T47D (cell line): ENCODE data around the gene FKRP.

Experiments used
- DNase-seq, 2 experiments: peaks; one replicate each; pipeline versions ENCODE4 v3.0.0 to v3.0.0-alpha.2; 2011 to 2012; ENCODE audit warnings: low read depth in 1 of 2, low spot score in 1 of 2
- JUND ChIP-seq: IDR thresholded peaks from 2 replicates; pipeline ENCODE4 v1.6.1; 2012; ENCODE audit warnings: low read depth
- in situ Hi-C: cut with HindIII; loops from 2 replicates; pipeline ENCODE4 v1.10.0; 2016; ENCODE audit warnings: low sequenced_read_pairs, low pct_unique_long_range_greater_than_20kb

The FKRP gene

DNA sequence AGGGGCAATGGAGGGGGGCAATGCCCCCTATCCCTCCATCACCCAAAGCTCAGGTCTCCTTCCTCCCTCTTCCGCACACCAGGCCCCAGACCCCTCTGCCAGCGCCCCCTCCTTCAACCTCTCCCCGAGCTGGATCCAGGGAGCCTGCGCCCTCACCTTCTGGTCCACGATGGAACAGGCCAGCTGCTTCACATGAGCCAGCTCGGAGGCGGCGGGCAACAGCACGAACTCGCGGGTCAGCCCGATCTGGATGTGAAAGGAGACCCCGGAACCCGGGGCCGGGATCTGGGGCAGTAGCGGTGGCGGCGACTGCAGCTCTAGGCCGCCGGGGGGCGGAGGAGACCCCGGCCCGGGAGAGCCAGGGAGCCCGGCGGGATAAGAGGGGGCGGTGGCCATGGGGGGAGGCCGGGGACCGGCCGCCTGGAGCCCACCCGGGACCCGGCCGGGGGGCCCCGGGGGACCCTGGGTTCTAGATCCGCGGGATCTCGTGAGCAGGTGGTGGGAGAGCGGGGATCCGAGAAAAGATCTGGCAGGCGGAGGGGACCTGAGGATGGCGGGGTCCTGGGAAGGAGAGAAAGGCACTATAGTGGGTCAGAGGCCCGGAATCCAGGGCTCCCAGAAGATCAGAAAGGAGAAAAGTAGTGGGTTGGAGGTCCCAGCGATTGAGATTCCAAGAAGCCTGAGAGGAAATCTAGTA, 29.7 kb upstream of the FKRP start:
- DNase-seq = no peak
- no peak for TF ChIP-seq JUND
- in situ Hi-C loops = no loop called here

DNA sequence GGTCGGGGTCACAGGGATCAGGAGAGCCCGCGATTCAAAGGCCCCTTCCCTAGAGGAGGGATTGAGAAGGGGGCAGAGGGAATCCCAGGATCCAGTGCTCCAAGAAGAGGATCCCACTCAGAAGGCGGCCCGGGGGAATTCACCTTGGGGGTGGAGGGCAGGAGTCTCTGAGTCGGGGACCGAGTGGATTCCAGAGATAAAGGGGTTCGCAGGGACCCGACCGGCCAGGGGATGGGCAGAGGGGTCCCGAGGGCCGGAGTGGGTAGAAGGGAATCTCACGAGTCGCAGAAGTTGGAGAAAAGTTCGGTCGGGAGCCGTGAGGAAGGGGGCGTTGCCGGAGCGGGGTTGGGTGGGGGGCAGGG, 29.2 kb upstream of the FKRP start:
- DNase-seq = no peak
- in situ Hi-C loops = no loop called here

DNA sequence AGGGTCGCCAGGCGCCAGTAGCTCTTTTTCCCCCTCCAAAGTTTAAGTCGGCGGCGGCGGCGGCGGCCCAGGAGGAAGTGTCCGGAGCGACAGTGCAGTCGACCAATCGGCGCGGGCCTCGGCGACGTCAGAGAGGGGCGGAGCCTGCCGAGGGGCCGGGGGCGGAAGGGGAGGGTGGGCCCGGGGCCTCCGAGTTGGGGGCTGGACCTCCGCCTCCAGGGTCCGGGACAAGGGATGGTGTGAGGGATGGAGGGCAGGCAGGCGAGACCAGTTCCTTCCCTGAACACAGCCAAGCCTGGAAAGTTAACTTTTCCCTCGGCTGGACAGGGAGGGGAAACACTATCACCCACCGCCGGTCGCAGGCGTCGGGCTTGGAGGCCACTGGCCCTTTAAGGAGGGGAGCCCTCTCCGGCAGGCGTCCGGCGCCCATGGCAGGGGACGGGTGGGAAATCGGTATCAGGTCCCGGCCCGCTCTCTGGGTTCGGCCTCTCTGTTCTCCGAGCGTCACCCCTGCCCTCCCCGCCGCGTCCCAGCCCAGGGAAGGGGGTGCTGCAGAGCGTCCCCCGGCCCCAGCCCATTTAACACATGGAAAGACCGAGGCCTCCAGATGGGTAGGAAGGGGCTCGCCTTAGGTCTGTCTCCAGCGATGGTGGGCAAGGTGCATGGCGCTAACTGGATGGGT, 28.7 kb upstream of the FKRP start, which contains the start of gene PRKD2:
TSS of gene PRKD2 (minus strand) at position 81 of the 682 bp plus-strand sequence. CDS start 744 bp downstream, outside the sequence.
- in situ Hi-C loops = no loop called here
- DNase-seq = peak; percentile 73 to 76
- no peak for TF ChIP-seq JUND

More for the DNA sequence above, 29.2 kb upstream of the FKRP start:
- TF ChIP-seq JUND = no peak

DNA sequence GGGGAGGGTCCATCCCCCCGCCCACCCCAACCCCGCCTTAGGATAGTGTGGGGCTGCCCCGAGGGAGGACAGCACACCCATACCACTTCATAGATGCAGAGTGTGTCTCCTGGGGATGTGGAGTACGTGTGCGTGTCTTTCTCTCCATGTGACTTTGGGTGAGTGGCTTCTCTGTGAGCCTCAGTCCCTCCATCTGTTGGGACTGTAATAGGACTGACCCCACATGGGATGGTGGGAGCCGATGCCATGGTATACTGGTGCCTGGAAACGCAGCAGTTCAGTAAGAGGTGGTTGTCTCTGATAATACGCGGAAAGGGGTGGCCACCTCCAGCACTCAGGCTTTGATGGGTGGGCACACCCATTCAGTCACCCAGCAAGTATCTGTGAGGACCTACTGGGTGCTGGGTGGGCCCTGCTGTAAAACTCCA, 28.1 kb upstream of the FKRP start:
- no peak for DNase-seq
- in situ Hi-C loops = no loop called here
- TF ChIP-seq JUND = no peak

DNA sequence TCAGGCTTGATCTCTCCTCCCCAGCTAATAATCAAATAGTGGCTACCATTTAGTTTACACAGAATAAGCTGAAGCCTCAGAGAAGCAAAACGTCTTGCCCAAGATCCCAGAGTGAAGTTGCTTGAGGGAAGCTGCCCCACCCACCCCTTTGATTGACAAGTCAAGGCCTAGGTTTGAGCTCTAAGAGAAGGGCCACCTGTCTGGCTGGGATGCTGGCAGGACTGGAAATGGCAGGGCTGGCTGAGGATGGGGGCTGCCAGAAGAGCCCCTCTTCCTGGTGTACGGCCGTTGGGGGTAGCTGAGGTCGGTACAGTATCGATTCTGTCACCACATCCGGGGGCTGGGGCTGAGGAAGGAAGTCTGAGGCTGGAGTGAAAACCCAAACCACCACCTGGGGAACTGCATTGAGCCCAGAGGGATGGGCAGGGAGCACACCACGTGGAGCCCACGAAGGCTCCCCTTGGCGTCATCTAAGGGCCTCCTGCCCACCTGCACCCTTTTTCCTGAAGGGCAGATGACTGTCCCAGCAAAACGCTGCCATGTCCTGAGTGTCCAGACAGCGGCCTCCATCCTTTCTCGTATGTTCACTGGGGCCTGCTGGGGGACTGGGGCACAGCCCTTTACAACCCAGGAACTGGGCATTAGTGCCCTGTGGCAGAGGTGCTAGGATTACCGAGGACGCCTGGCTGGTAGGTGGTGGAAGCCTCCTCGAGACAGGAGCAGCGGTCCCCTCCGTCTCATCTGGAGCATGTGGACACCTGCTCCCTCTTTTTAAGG, 27.5 kb upstream of the FKRP start:
- TF ChIP-seq JUND = no peak
- DNase-seq = peak; percentile 35 to 61

DNA sequence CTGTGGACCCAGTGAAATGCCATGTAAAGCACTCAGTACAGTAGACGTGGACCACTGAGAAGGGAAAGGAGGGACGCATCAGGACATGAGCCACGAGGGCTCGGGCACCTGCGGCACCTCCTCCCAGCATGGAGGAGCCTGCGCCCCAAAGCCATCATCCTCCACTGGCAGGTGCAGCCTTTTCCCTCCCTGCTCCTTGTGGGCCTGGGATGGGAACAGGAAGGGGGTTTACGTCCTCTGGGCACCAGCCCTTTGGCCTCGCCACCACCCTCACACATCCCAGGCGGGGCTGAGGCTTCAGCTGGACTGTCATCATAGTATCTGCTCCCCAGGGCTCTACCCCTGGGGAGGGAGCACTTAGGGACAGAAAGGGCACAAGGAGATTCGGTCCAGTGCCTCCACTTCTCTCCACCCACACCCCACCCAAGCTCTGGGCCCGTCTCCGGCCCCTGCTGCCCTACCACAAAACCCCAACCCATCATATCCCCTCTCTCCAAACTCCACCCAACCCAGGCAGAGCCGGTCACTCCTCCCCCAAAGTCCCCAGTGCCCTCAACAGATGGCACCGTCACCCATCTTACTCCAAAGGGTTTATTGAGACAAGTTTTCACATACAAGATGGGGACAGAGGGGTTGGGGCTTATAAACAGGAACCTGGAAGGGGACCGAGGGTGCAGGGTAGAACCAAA, 26.8 kb upstream of the FKRP start:
- TF ChIP-seq JUND = no peak
- DNase-seq = no peak
- in situ Hi-C loops = no loop called here

More for the DNA sequence above, 27.5 kb upstream of the FKRP start:
- in situ Hi-C loops = no loop called here

DNA sequence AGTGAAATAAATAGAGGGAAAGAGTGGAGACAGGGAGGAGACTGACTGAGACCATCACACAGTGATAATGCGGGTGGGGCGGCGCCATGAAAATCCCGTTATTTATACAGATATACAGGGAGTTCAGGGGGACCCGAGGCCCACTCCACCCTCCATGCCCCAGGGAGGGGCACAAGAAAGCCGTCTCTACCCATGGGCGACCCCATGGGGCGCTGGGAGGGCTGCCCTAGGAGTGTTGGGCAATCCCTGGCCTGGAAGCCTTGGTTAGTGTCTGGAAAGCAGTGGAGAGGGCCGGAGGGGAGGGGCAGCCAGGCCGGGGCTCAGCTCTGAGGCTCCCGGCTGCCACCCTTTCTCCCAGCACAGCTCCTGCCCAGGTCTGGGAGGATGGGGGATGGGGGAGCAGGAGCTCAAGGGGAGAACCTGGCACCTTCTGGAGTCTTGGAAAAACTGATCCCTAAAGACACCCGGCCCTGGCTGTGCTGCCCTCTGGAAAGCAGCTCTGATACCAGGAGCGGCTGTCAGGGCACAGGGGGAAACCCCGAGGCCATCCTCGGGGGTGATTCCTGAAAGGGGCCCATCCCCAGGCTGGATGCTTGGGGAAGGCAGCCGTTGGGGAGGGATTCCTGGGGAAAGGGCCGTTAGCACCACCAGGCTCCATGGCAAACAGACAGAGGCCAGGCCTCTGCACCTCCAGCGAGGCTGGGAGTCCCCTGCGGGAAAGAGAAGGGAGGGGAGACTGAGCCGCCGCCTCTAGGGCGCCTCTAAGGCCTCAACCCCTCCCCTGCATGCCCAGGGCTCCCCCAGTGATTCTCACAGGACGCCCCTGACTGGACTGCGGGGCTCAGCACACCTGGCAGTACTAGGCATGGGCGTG, 26.0 kb upstream of the FKRP start:
- no peak for DNase-seq
- no peak for TF ChIP-seq JUND
- in situ Hi-C loops = no loop called here

DNA sequence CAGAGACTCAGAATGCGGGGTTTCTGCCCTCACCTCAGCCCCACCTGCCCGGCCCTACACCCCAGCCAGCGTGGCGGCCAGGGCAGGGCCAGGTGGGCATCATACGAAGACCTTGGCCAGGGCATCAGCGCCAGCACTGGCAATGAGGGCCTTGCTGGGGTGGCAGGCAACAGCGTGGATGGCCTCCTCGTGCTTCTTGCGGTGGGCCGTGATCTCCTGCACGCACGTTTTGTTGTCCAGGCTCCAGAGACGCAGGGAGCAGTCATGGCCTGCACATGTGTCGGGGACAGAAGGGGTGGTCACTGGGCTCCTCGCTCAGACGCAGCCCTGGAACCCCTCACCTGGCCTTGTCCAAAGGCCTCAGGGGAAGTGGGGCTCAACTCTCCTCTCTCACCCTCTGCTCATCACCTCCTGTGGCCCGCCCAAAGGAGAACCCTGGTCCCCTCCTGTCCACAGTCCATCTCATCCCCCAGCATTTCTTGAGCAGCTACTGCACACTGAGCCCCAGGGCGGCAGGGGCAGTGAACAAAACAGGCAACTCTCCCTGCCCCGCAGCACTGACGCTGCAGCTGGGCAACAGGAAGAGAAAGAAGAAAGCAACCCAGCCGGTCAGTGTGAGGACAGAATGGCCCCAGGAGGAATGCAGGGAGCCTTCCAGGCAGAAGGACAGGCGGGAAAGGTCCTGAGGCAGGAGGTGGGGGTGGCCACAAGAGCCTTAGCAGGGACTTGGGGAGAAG, 25.2 kb upstream of the FKRP start:
- in situ Hi-C loops = no loop called here
- no peak for DNase-seq
- no peak for TF ChIP-seq JUND

DNA sequence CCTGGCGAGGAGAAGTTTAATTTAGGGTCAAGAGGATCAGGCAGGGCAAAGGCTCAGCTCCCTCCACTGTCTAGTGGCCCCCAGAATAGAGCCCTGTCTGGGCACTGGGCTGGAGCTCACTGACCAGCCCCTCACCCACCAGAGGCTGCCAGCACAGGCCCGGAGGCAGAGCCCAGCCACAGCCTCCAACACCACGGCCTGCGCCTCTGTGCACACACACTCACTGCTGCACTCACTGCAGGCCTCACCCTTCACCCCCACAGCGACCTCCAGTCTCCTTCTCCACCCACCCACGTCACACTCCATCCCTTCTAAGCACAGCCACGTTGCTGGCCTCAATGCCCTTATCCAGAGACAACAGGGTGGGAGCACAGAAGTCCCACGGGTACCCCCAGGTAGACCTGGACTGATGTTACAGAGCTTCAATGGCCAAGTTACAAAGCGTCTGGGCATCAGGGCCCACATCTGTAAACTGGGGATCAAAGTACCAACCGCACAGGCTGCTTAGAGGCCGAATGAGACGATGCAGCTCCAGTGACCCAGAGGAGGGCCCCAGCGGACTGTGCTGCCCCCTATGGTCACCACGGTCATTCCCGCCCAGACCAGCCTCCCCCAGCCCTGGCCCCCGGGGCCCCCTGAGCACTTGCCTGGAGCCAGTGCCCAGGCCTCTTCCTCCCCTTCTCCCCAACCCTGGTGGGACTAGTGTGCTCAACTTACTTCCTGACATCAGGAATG, 24.4 kb upstream of the FKRP start:
- in situ Hi-C loops = no loop called here
- DNase-seq = no peak
- no peak for TF ChIP-seq JUND

DNA sequence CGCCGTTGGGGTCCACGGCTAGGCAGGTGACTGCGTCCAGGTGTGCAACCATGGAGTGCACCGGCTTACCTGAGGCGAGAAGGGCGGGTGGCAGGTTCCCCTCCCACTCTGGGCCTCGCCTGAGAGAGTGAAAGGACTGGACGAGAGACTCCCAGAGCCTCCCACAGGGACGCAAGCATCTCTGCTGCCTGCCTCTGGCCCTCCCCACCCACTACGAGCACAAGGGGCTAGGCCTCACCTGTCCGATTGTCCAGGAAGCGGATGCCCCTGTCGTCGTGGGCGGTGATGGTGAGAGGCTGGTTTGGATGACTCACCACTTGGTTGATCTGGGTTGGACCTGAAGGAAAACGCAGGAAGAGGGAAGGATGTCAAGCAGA, 23.9 kb upstream of the FKRP start:
- TF ChIP-seq JUND = no peak
- no peak for DNase-seq
- in situ Hi-C loops = no loop called here
